Glutamatergic neuron (in vitro differentiated cells): ENCODE results near the gene PCAT7. TPM values are rescaled to one million over a fixed set of nuclear protein-coding genes. Genes with fewer than 3 reads are reported as not detected.
"Not testable (repeated sequence)": the region's sequence is repeated elsewhere in the genome, so short reads cannot be mapped to it uniquely, and the experiment has no call there.

Source experiments
- DNase-seq: peaks from one replicate; pipeline ENCODE4 v3.0.0; 2022
- H3K27ac Mint-ChIP-seq: one replicate; pipeline ENCODE4 v1.8.0; 2020; ENCODE audit warnings: mild to moderate bottlenecking, mixed read lengths, inconsistent platforms; ENCODE audit not compliant: unreplicated experiment
- H3K27me3 Mint-ChIP-seq: one replicate; pipeline ENCODE4 v1.8.0; 2020; ENCODE audit warnings: mild to moderate bottlenecking, moderate library complexity, mixed read lengths, inconsistent platforms; ENCODE audit not compliant: unreplicated experiment
- H3K36me3 Mint-ChIP-seq: one replicate; pipeline ENCODE4 v1.8.0; 2020; ENCODE audit warnings: mild to moderate bottlenecking, mixed read lengths, inconsistent platforms; ENCODE audit not compliant: unreplicated experiment
- H3K4me1 Mint-ChIP-seq: one replicate; pipeline ENCODE4 v1.8.0; 2020; ENCODE audit warnings: mild to moderate bottlenecking, low read depth, mixed read lengths, inconsistent platforms; ENCODE audit not compliant: unreplicated experiment
- H3K4me3 Mint-ChIP-seq: one replicate; pipeline ENCODE4 v1.8.0; 2020; ENCODE audit warnings: mild to moderate bottlenecking, mixed read lengths, inconsistent platforms; ENCODE audit not compliant: unreplicated experiment
- H3K9me3 Mint-ChIP-seq: one replicate; pipeline ENCODE4 v1.8.0; 2020; ENCODE audit warnings: mild to moderate bottlenecking, moderate library complexity, mixed read lengths, inconsistent platforms; ENCODE audit not compliant: unreplicated experiment
- CTCF ChIP-seq: fragments of 200-600 bp; sonication (generic); IDR thresholded peaks from one replicate; pipeline ENCODE4 v1.5.0; 2021; ENCODE audit not compliant: partially characterized antibody, unreplicated experiment
- total RNA-seq: library from RNA; stranded (reverse); fragmentation: NEBNext Ultra II Directional; extraction: Animal tissue kit (Norgen Biotek cat#: 25700); gene quantifications from one replicate; pipeline ENCODE4 v1.2.1, GENCODE V29; 2021; ENCODE audit not compliant: unreplicated experiment

Gene PCAT7
- total RNA-seq, 1 donor from 2014 or later, result 16.4 TPM

- TF ChIP-seq CTCF, result no peak
- Mint-ChIP-seq H3K9me3 (peaks cover 3% of the 10 kb centered on the region), H3K36me3 (no peaks in the 10 kb centered on the region), H3K27me3 (peaks cover 2% of the 10 kb centered on the region), H3K4me3 (no peak overlapping the region), H3K4me1 (no peaks in the 10 kb centered on the region), H3K27ac (no peak overlapping the region)
- no peak for DNase-seq
These were observed 29.7 kb downstream of the PCAT7 start for GRCh38 chr9:94584555-94584954.

GRCh38 chr9:94586316-94586715 lies 31.4 kb downstream of the PCAT7 start:
- peaks cover 2% of the 10 kb centered on the region for H3K27me3 Mint-ChIP-seq
- H3K27ac Mint-ChIP-seq, result no peak overlapping the region
- no peaks in the 10 kb centered on the region for H3K36me3 Mint-ChIP-seq
- peaks cover 3% of the 10 kb centered on the region for H3K9me3 Mint-ChIP-seq
- no peak for TF ChIP-seq CTCF
- DNase-seq, result no peak
- no peaks in the 10 kb centered on the region for H3K4me1 Mint-ChIP-seq
- no peak overlapping the region for H3K4me3 Mint-ChIP-seq

GRCh38 chr9:94586814-94587213 lies 31.9 kb downstream of the PCAT7 start:
- DNase-seq, result no peak
- Mint-ChIP-seq H3K4me3 (no peak overlapping the region), H3K36me3 (no peaks in the 10 kb centered on the region), H3K4me1 (no peaks in the 10 kb centered on the region), H3K27me3 (peaks cover 2% of the 10 kb centered on the region), H3K9me3 (peaks cover 3% of the 10 kb centered on the region), H3K27ac (no peak overlapping the region)
- TF ChIP-seq CTCF, result no peak

- no peaks in the 10 kb centered on the region for H3K4me1 Mint-ChIP-seq
- H3K9me3 Mint-ChIP-seq, result peaks cover 1% of the 10 kb centered on the region
- H3K27me3 Mint-ChIP-seq, result peaks cover 2% of the 10 kb centered on the region
- TF ChIP-seq CTCF, result no peak
- H3K27ac Mint-ChIP-seq, result no peak overlapping the region
- no peak overlapping the region for H3K4me3 Mint-ChIP-seq
- DNase-seq, result no peak
- H3K36me3 Mint-ChIP-seq, result no peaks in the 10 kb centered on the region
These were observed 33.8 kb downstream of the PCAT7 start for GRCh38 chr9:94588681-94589080.

- H3K4me3 Mint-ChIP-seq, DNase-seq, H3K27ac Mint-ChIP-seq, H3K4me1 Mint-ChIP-seq, H3K36me3 Mint-ChIP-seq, H3K9me3 Mint-ChIP-seq, H3K27me3 Mint-ChIP-seq: not testable (repeated sequence)
These were observed 36.2 kb downstream of the PCAT7 start for GRCh38 chr9:94591046-94591545.

GRCh38 chr9:94591876-94592275 lies 37.0 kb downstream of the PCAT7 start:
- TF ChIP-seq CTCF, result no peak
- Mint-ChIP-seq H3K27me3 (peaks cover 2% of the 10 kb centered on the region), H3K27ac (no peak overlapping the region), H3K36me3 (no peaks in the 10 kb centered on the region), H3K4me1 (no peaks in the 10 kb centered on the region), H3K4me3 (no peak overlapping the region), H3K9me3 (peaks cover 1% of the 10 kb centered on the region)
- DNase-seq, result no peak

- not testable (repeated sequence) for H3K9me3 Mint-ChIP-seq, H3K27me3 Mint-ChIP-seq, H3K27ac Mint-ChIP-seq, DNase-seq, H3K4me1 Mint-ChIP-seq, H3K4me3 Mint-ChIP-seq, H3K36me3 Mint-ChIP-seq
These were observed 37.8 kb downstream of the PCAT7 start for GRCh38 chr9:94592683-94593082.
